Measurements from ENCODE around the gene E2F8. TPM values are rescaled to one million over a fixed set of nuclear protein-coding genes. Genes with fewer than 3 reads are reported as not detected.

E2F8 gene
- total RNA-seq, 3 donors from 2014 or later: 0.64 TPM; not detected in 2

- Histone ChIP-seq H3K9me3 (no peaks in the 10 kb centered on the region), H3K4me3 (no peak overlapping the region), H3K27ac (no peak overlapping the region), H3K36me3 (no peaks in the 10 kb centered on the region), H3K27me3 (no peaks in the 10 kb centered on the region), H3K4me1 (no peaks in the 10 kb centered on the region)
- intact Hi-C loops (cut with DNase I; ENCODE audit: low total_unique reads): loop anchor here (5.0 kb wide), 1 partner anchor 503 kb away; no protein-coding TSS in a partner anchor
- TF ChIP-seq POLR2AphosphoS5 (IDR thresholded peaks at IDR 0.05) (no peak), POLR2A (IDR thresholded peaks at IDR 0.05) (no peak)
- TF ChIP-seq, protein P1, sequence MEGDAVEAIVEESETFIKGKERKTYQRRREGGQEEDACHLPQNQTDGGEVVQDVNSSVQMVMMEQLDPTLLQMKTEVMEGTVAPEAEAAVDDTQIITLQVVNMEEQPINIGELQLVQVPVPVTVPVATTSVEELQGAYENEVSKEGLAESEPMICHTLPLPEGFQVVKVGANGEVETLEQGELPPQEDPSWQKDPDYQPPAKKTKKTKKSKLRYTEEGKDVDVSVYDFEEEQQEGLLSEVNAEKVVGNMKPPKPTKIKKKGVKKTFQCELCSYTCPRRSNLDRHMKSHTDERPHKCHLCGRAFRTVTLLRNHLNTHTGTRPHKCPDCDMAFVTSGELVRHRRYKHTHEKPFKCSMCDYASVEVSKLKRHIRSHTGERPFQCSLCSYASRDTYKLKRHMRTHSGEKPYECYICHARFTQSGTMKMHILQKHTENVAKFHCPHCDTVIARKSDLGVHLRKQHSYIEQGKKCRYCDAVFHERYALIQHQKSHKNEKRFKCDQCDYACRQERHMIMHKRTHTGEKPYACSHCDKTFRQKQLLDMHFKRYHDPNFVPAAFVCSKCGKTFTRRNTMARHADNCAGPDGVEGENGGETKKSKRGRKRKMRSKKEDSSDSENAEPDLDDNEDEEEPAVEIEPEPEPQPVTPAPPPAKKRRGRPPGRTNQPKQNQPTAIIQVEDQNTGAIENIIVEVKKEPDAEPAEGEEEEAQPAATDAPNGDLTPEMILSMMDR (IDR thresholded peaks at IDR 0.05): no peak
- DNase-seq (ENCODE audit: low spot score in 2 of 2): no peak
These were observed 44.1 kb upstream of the E2F8 start for GRCh38 chr11:19284881-19285280.

- H3K4me1 ChIP-seq: no peaks in the 10 kb centered on the region
- H3K9me3 ChIP-seq: no peaks in the 10 kb centered on the region
- no peaks in the 10 kb centered on the region for H3K36me3 ChIP-seq
- intact Hi-C loops (cut with DNase I; ENCODE audit: low total_unique reads): no loop called here
- H3K4me3 ChIP-seq: no peak overlapping the region
- no peaks in the 10 kb centered on the region for H3K27me3 ChIP-seq
- TF ChIP-seq POLR2AphosphoS5 (IDR thresholded peaks at IDR 0.05) (no peak), POLR2A (IDR thresholded peaks at IDR 0.05) (no peak)
- TF ChIP-seq, protein P1 (IDR thresholded peaks at IDR 0.05): no peak
- DNase-seq (ENCODE audit: low spot score in 2 of 2): no peak
- no peak overlapping the region for H3K27ac ChIP-seq
These were observed 43.2 kb upstream of the E2F8 start for GRCh38 chr11:19283991-19284390.

DNA sequence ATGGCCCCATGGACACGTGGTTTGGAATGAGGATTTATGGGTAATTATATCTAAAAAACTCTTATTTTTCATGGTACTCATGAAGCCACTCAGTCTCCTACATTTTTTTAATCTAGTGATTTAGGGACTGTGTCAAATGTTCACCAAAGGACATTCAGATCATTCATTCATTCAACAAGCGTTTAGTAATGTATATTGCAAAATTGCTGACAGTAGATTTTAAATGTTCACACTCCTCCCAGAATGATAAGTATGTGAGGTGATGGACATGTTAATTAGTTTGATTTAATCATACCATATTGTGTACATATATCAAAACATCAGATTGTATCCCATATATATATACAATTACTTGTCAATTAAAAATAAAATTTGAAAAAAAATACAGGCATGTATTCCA, 40.8 kb upstream of the E2F8 start:
- no peak overlapping the region for H3K4me3 ChIP-seq
- DNase-seq (ENCODE audit: low spot score in 2 of 2): no peak
- TF ChIP-seq POLR2AphosphoS5 (IDR thresholded peaks at IDR 0.05): no peak
- TF ChIP-seq, protein P1 (IDR thresholded peaks at IDR 0.05): no peak
- no peak for TF ChIP-seq POLR2A (IDR thresholded peaks at IDR 0.05)
- no peaks in the 10 kb centered on the region for H3K36me3 ChIP-seq
- H3K4me1 ChIP-seq: no peaks in the 10 kb centered on the region
- no peaks in the 10 kb centered on the region for H3K9me3 ChIP-seq
- intact Hi-C loops (cut with DNase I; ENCODE audit: low total_unique reads): no loop called here
- no peak overlapping the region for H3K27ac ChIP-seq
- no peaks in the 10 kb centered on the region for H3K27me3 ChIP-seq

DNA sequence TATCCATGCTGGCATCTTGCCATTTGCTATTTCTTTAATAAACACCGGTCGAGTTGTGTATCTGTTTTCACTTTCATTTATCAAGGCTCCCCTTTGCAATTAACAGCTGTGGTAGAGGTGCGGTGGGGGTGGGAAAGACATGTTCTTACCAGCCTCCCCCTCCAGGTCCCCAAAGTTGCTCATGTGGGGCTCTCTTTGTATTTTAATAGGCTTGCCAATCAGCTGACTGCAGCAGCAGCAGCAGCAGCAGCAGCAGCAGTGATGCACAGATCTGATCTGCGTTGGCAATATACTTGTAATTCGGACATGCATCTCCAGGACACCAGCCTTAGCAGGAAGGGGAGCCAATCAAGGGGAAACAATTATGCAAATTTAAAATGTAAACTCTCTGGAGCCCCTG, 40.3 kb upstream of the E2F8 start:
- intact Hi-C loops (cut with DNase I; ENCODE audit: low total_unique reads): no loop called here
- no peaks in the 10 kb centered on the region for H3K27me3 ChIP-seq
- H3K9me3 ChIP-seq: no peaks in the 10 kb centered on the region
- H3K4me1 ChIP-seq: no peaks in the 10 kb centered on the region
- no peaks in the 10 kb centered on the region for H3K36me3 ChIP-seq
- TF ChIP-seq, protein P1 (IDR thresholded peaks at IDR 0.05): no peak
- no peak for TF ChIP-seq POLR2A (IDR thresholded peaks at IDR 0.05)
- TF ChIP-seq POLR2AphosphoS5 (IDR thresholded peaks at IDR 0.05): no peak
- DNase-seq (ENCODE audit: low spot score in 2 of 2): no peak
- H3K27ac ChIP-seq: no peak overlapping the region
- H3K4me3 ChIP-seq: no peak overlapping the region

DNA sequence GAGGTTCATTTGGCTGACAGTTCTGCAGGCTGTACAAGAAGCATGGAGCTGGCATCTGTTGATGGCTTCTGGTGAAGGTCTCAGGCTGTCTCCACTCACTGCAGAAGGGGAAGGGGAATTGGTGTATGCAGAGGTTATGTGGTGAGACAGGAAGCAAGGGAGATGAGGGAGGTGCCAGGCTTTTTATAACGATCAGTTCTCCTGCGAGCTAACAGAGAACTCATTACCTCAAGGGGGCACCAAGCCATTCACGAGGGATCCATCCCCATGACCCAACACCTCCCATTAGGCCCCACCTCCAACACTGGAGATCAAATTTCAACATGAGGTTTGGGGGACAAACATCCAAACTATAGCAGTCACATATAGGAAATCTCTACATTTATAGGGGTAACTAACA, 38.7 kb upstream of the E2F8 start:
- Histone ChIP-seq H3K27ac (no peak overlapping the region), H3K4me3 (no peak overlapping the region), H3K4me1 (no peaks in the 10 kb centered on the region), H3K9me3 (no peaks in the 10 kb centered on the region), H3K27me3 (no peaks in the 10 kb centered on the region), H3K36me3 (no peaks in the 10 kb centered on the region)
- no peak for DNase-seq (ENCODE audit: low spot score in 2 of 2)
- intact Hi-C loops (cut with DNase I; ENCODE audit: low total_unique reads): no loop called here
- TF ChIP-seq, protein P1 (IDR thresholded peaks at IDR 0.05): no peak
- TF ChIP-seq POLR2A (IDR thresholded peaks at IDR 0.05) (no peak), POLR2AphosphoS5 (IDR thresholded peaks at IDR 0.05) (no peak)
